GM19468 (cell line): ENCODE results near the gene TLL1.

Source experiments
- ATAC-seq: cut with Tn5 transposase; IDR thresholded peaks from one replicate; pipeline ENCODE4 v1.9.1; 2021; ENCODE audit warnings: mild to moderate bottlenecking, moderate library complexity, moderate number of reproducible peaks; ENCODE audit not compliant: unreplicated experiment; ENCODE audit errors: extremely low read depth

The TLL1 gene

GRCh38 chr4:166039822-166040221 is 166.8 kb downstream of the TLL1 start:
- ATAC-seq: no peak

- ATAC-seq: no peak
Observed at GRCh38 chr4:166042510-166043055, 169.5 kb downstream of the TLL1 start.

DNA sequence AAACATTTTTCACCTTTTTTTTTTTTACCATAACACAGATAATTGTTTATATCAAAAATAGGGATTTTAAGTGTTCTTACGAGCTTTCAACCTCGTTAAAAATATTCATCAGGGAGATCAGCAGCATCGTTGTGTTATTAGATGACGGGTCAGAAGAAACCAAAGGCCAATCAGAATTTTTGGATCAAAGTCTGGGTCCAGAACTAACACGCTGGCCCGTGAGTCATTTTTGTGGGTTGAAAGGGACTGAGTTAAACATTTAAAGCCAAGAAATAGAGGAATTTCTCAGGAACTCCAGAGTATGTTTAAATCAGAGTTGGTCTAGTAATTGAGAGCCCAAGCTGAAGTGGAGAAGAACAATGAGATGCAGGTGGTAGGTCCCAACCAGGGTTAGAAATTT is 170.8 kb downstream of the TLL1 start:
- ATAC-seq: no peak

- no peak for ATAC-seq
Observed at GRCh38 chr4:166044871-166045270, 171.8 kb downstream of the TLL1 start.

GRCh38 chr4:166045457-166045856 is 172.4 kb downstream of the TLL1 start:
- ATAC-seq: no peak

DNA sequence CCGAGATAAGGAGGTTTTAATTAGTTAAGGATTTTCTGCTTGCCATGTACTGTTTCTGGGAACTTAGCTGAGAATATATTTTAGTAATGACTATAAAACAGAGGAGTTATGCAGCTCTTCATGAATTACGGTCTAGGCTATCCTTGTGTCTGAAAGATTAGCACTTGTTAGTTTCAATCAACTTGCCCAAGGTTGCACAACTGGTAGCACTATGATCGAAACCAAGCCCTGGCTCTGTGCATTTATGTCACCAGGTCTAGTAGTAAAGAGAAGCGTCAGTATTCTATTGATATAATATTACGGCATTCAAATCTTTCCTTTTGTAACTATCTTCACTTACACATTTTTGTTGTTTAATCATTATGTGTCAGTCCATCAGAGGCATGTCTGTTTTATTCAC is 176.0 kb downstream of the TLL1 start:
- no peak for ATAC-seq

- ATAC-seq: no peak
Observed at GRCh38 chr4:166064721-166065120, 191.7 kb downstream of the TLL1 start.

DNA sequence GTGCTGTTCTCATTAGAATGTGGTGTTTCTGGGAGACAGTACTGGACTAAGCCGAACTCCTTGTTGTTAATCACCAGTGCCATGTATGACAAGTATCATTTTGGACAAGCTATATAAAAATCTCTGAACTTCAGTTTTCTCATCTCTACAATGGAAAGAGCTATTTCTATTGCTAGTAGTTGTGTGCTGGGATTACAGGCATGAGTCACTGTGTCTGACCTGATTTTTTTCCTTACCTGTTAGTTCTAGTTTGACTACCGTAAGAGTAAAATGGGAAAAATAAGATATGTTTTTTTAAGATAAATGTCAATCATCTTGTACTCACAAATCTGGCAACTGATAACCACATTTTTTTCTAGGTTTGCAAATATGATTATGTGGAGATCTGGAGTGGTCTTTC is 192.3 kb downstream of the TLL1 start:
- ATAC-seq: no peak

DNA sequence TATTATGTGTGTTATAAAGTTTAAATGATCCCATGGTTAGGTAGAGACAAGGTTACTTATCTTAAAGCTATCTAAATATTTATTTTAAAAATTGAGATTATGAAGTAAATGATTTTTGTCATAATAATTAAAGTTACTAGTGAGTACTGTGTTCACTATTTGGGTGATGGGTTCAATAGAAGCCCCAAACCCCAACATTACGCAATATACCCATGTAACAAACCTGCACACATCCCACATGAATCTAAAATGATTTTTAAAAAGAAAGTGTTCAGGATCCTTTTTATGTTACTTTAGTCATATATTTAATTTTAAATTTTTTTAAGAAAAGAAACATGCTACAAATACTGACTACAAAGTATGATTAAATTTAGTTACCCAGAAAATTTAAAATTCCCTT is 193.9 kb downstream of the TLL1 start:
- no peak for ATAC-seq

DNA sequence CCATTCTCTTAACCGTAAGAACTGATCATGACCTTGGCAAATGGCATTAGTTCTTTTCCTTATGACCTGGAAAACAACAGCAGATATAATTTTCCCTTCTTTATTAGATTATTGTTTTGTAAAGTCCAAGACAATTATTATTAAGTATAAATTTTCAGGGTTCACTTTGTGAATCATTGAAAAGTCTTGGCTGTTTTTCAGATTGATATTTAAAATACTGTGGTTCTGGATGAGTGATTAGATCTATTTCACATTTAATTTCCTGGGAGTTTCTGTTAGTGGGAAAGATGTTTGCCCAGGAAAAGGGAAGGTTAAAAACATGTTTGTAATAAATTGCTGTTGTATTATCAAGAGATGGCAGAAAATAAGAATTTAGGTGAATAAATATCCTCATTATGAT is 194.9 kb downstream of the TLL1 start:
- ATAC-seq: no peak

DNA sequence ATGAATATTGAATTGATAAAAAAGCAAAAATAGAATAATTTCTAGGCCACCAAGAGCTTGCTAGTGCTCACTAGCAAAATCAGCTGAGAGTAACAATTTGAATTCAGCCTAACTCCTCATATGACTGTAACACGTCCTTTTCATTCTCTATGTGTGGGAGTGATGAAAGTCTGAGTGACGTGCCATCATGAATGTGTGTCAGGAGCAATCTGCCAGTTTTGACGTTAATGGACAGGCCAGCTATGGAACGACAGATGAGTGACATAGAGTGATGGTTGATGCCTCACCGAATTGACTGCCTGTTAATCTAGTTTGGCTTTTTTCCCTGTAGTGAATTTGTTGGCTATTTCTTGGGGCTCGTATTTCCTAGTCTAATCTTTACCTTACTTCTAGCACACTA is 200.7 kb downstream of the TLL1 start:
- no peak for ATAC-seq

DNA sequence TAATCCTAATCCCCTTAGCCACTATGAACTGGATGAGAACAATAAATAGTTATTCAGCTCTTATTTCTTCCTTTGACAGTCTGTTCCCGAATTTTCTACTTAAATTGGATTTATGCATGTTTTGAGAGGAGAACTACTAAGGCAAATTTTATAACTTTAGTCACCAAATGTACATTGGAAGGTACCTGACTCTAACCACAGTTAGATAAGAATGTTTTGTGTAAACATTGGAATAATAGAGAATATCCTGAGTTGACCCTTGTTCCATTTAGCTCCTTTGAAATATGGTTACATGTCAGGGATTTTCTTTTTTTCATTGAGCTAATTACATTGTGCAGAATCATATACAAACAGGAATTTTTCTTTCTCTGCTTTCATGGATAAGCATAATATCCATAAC is 202.6 kb downstream of the TLL1 start:
- no peak for ATAC-seq

DNA sequence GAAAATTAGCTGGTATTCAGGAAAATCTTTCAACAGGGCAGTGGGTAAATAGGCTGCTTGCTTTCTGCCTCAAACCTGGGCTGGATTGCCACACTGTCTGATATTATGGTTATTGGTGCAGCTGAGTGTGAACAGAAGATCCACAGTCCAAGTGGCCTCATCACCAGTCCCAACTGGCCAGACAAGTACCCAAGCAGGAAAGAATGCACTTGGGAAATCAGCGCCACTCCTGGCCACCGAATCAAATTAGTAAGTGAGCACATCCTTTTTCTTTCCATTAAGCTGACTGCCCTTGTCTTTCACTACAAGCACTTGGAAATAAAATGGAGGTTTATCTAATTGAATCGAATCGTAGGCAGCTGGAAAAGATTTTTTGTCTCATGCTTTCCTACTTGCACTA is 204.7 kb downstream of the TLL1 start:
- no peak for ATAC-seq

- no peak for ATAC-seq
Observed at GRCh38 chr4:166078383-166078782, 205.3 kb downstream of the TLL1 start.

GRCh38 chr4:166078955-166079354 is 205.9 kb downstream of the TLL1 start:
- no peak for ATAC-seq

GRCh38 chr4:166087569-166087968 is 214.5 kb downstream of the TLL1 start:
- no peak for ATAC-seq

DNA sequence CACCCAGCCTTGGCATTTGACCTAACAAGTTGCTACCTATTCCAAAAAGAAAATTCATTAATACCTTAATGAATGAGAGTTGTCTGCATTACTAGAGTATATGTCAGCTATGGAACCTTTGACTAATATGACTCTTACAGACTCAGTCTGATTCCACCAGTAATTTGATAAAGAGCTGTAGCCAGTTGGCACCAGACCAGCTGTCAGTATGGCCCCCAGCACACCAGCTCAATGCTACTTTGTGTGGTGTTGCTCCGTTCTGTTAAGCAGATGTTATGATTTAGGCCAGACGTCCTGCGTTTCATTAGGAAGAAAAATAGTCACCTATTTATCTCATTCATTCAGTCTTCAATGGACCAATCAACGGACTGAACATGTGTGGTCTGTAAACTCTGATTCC is 215.5 kb downstream of the TLL1 start:
- no peak for ATAC-seq

GRCh38 chr4:166091146-166091545 is 218.1 kb downstream of the TLL1 start:
- no peak for ATAC-seq

- no peak for ATAC-seq
Observed at GRCh38 chr4:166091912-166092510, 219.0 kb downstream of the TLL1 start.

DNA sequence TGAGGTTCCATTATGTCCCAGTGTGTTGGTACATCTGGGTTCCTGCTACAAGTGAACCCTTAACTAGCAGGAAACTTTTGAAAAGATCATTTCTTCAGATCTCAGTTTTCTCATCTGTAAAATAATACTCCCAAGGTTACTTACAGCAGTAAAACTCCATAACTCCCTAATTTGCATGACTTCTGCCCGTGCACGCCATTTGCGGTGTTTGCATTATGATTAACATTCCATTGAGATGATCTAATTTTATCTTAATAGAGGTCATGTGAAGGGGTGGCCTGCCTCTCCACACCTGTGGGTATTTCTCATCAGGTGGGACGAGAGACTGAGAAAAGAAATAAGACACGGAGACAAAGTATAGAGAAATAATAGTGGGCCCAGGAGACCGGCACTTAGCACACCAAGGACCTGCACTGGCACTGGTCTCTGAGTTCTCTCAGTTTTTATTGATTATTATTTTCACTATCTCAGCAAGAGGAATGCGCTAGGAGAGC is 219.8 kb downstream of the TLL1 start:
- no peak for ATAC-seq

DNA sequence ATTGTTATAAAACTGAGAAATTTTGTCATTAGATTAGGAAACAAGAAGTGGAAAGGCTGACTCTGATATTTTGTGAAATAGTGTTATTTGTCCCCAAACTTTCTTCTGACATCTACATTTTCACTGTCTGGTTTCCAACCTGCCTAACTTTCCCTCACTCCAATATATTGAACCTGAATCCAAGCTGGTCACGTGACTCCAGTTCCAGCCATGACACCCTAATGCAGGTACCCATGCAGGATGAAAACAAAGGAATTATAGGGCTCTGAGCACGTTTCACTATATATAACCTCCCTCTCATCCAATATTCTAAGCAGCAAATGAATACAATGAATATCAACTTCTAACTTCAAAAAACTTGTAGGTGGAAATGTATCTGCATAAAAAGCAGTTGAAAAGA is 231.6 kb downstream of the TLL1 start:
- no peak for ATAC-seq

DNA sequence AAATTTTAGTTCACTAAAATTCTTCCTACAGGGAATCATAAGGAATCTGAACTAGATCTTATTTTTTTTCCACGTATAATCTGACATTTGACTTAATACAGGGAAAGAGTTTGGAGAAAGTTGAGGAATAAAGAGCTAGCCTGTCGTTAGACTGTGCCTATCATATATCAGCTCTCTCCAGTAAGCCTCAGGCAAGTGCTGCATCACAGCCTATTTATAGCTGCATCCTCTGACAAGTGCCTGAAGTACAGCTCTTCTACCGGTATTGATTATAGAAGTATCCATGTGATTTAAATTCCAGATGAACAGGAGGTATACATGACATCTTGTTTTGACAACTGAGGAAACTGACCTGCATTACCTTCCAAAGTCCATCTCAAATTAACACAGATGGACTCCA is 248.9 kb downstream of the TLL1 start:
- ATAC-seq: no peak
